K562 (cell line): ENCODE measurements around the gene PFKP. TPM values are rescaled to one million over a fixed set of nuclear protein-coding genes. Genes with fewer than 3 reads are reported as not detected.

Source experiments
- ATAC-seq: fragments of 200-7000 bp; cut with Tn5 transposase; 3 replicates; pipeline ENCODE4 v1.9.1; 2020; ENCODE audit warnings: moderate library complexity
- BruUV-seq: library from RNA; stranded (reverse); fragments of 400-500 nt; replicated peaks from 2 replicates; lab custom pipeline; 2021; lab: Mats Ljungman, UMichigan
- CTCF ChIA-PET: fragments of 300-600 bp; formaldehyde crosslinking; extraction: SDS; loops from one replicate; lab custom pipeline; 2021; ENCODE audit warnings: low intra/inter-chr PET ratio; lab: Yijun Ruan, JAX
- POLR2A ChIA-PET: fragments of 300-600, 350-650 bp; sonication (Branson Sonifier 250); formaldehyde crosslinking; extraction: SDS; loops from one replicate; lab custom pipeline; 2021; ENCODE audit warnings: antibody characterized with exemption, inconsistent platforms; lab: Yijun Ruan, JAX
- DNase-seq, 4 experiments: peaks; one replicate each; pipeline versions ENCODE4 v3.0.0 to v3.0.0-alpha.2; 2011 to 2018; ENCODE audit warnings: low spot score in 3 of 4, mixed read lengths in 3 of 4; ENCODE audit errors: extremely low read depth in 1 of 4
- FAIRE-seq: peaks from 2 replicates; lab custom pipeline; 2011; peaks lifted over from hg19 to GRCh38; lab: Jason Lieb, UNC
- H2AFZ ChIP-seq: 2 replicates; pipeline ENCODE4 v1.6.0; 2011; ENCODE audit warnings: low read depth, low read length, control low read depth, inconsistent platforms
- H3K27ac ChIP-seq: fragments of 200-600 bp; 3 replicates; pipeline ENCODE4 v1.8.0; 2011; ENCODE audit warnings: low read depth, mild to moderate bottlenecking, control low read depth, inconsistent platforms, low read length, moderate library complexity, mixed read lengths; ENCODE audit errors: extremely low read depth
- H3K27me3 ChIP-seq, 2 experiments: fragments of 300-600 bp in 1 of 2; 2 replicates in 1 of 2; 3 replicates in 1 of 2; pipeline versions ENCODE4 v1.6.0 to v1.8.0; 2011; ENCODE audit warnings: inconsistent platforms in 2 of 2, low read length in 2 of 2, mild to moderate bottlenecking in 1 of 2, mixed read lengths in 1 of 2, moderate library complexity in 1 of 2; ENCODE audit not compliant: control insufficient read depth in 2 of 2, insufficient read depth in 2 of 2
- H3K36me3 ChIP-seq: fragments of 300-600 bp; 3 replicates; pipeline ENCODE4 v1.8.0; 2011; ENCODE audit warnings: mild to moderate bottlenecking, low read length, inconsistent platforms; ENCODE audit not compliant: control insufficient read depth, insufficient read depth
- H3K4me1 ChIP-seq, 2 experiments: fragments of 200-600 bp in 1 of 2; replicated peaks in 1 of 2; 2 replicates in 1 of 2; 3 replicates in 1 of 2; pipeline versions ENCODE4 v1.5.1 to v1.8.0; 2011; ENCODE audit warnings: inconsistent platforms in 2 of 2, low read length in 2 of 2, mild to moderate bottlenecking in 1 of 2, mixed read lengths in 1 of 2, moderate library complexity in 1 of 2; ENCODE audit not compliant: control insufficient read depth in 2 of 2, insufficient read depth in 2 of 2
- H3K4me2 ChIP-seq: 2 replicates; pipeline ENCODE4 v1.6.1; 2011; ENCODE audit warnings: low read length, control low read depth, inconsistent platforms, mixed read lengths; ENCODE audit not compliant: insufficient read depth
- H3K4me3 ChIP-seq: fragments of 200-600 bp; sonication (generic), shearing (Covaris generic); 2 replicates; pipeline ENCODE4 v1.5.1; 2016; ENCODE audit warnings: control low read depth, inconsistent platforms
- H3K79me2 ChIP-seq: fragments of 200-600 bp; 3 replicates; pipeline ENCODE4 v1.8.0; 2011; ENCODE audit warnings: low read length, inconsistent platforms; ENCODE audit not compliant: control insufficient read depth, insufficient read depth
- H3K9ac ChIP-seq, 2 experiments: 2 replicates each; pipeline versions ENCODE4 v1.6.0 to v1.6.1; 2011; ENCODE audit warnings: low read depth in 2 of 2, low read length in 2 of 2, control low read depth in 1 of 2, inconsistent platforms in 1 of 2, mild to moderate bottlenecking in 1 of 2, mixed read lengths in 1 of 2; ENCODE audit not compliant: insufficient read depth in 1 of 2
- H3K9me1 ChIP-seq: one replicate; pipeline ENCODE4 v1.6.0; 2011; ENCODE audit warnings: inconsistent platforms, mild to moderate bottlenecking, low read length, moderate library complexity; ENCODE audit not compliant: control insufficient read depth, insufficient read depth
- H3K9me3 ChIP-seq: replicated peaks from 2 replicates; pipeline ENCODE4 v1.5.1; 2011; ENCODE audit warnings: low read depth, low read length, inconsistent platforms; ENCODE audit not compliant: control insufficient read depth, insufficient read depth
- H4K20me1 ChIP-seq: replicated peaks from 2 replicates; pipeline ENCODE4 v1.6.1; 2011; ENCODE audit warnings: low read length, inconsistent platforms, mixed read lengths; ENCODE audit not compliant: control insufficient read depth, insufficient read depth
- ATF2 ChIP-seq: sonication (generic); formaldehyde crosslinking; IDR thresholded peaks from 2 replicates; pipeline ENCODE4 v1.8.1; 2022; ENCODE audit warnings: missing genetic modification reagents
- ETS2 ChIP-seq: IDR thresholded peaks from 2 replicates; pipeline ENCODE4 v1.6.1; 2016; ENCODE audit warnings: borderline replicate concordance, missing genetic modification characterization, mild to moderate bottlenecking, moderate library complexity, missing compliant biosample characterization; ENCODE audit not compliant: poor library complexity, severe bottlenecking
- POLR2G ChIP-seq: fragments of 200-400 bp; formaldehyde crosslinking; IDR thresholded peaks from 2 replicates; pipeline ENCODE4 v1.6.1; 2017; ENCODE audit warnings: low read depth, mild to moderate bottlenecking, antibody characterized with exemption, low read length, moderate library complexity
- WGBS: fragments of 100-300 bp; shearing (Covaris generic); methylation state at CpG from one replicate; pipeline ENCODE4 v1.1.6; 2016; ENCODE audit warnings: low coverage, mixed read lengths; ENCODE audit not compliant: insufficient coverage; ENCODE audit errors: missing lambda C conversion rate; 5-methylcytosine and 5-hydroxymethylcytosine counted together
- in situ Hi-C: fragments of 300-500 bp; cut with MboI; formaldehyde crosslinking; loops from 4 replicates; pipeline ENCODE4 v1.15.0; 2018; ENCODE audit warnings: inconsistent platforms, mixed read lengths
- intact Hi-C: fragments of 100-400 bp; cut with micrococcal nuclease; formaldehyde crosslinking; loops from 2 replicates; pipeline ENCODE4 v1.14.2; 2022
- polyA plus RNA-seq, 8 experiments: library from polyadenylated mRNA; depleted of rRNA in 4 of 8; stranded (reverse) in 5 of 8; unstranded in 3 of 8; fragments of >200 nt; fragmentation: Nextera tagmentation in 2 of 8; fragmentation: Illumina TruSeq in 1 of 8; extraction: Ambion mirVana in 2 of 8; extraction: Trizol in 1 of 8; gene quantifications; 2 replicates each; pipeline versions ENCODE4 v1.2.1 to v1.2.3, GENCODE V29; 2011 to 2014; ENCODE audit warnings: inconsistent platforms in 1 of 8, missing spikeins in 1 of 8
- total RNA-seq, 7 experiments: library from RNA; depleted of rRNA in 6 of 7; stranded (reverse); fragments of >200 nt in 6 of 7; fragmentation: Illumina TruSeq in 2 of 7; extraction: Trizol in 2 of 7; gene quantifications; 2 replicates each; pipeline versions ENCODE4 v1.2.1 to v1.2.3, GENCODE V29; 2011 to 2021; ENCODE audit warnings: low replicate concordance in 1 of 7

The PFKP gene
- total and polyA plus RNA-seq, 9 of the 15 experiments (the other 6 are each of a cell fraction or from before 2014, with no cell fraction given): 23.5 to 116 (median 62.1) TPM

GRCh38 chr10:3140280-3140679 lies 72.9 kb downstream of the PFKP start (continued):
- no peak for TF ChIP-seq ATF2

GRCh38 chr10:3141351-3142005 lies 74.1 kb downstream of the PFKP start:
- Histone ChIP-seq H3K27ac (no peak overlapping the region), H3K36me3 (peaks cover 97% of the 10 kb centered on the region), H3K9me3 (no peaks in the 10 kb centered on the region), H4K20me1 (no peaks in the 10 kb centered on the region), H3K4me1 (peaks cover 0 to 4% of the 10 kb centered on the region in 2 experiments; a peak in 1 of 5 replicates), H3K4me3 (no peak overlapping the region), H3K4me2 (no peak overlapping the region), H3K27me3 (no peaks in the 10 kb centered on the region), H3K9ac (no peak overlapping the region), H3K9me1 (no peaks in the 10 kb centered on the region), H3K79me2 (no peaks in the 10 kb centered on the region), H2AFZ (no peak overlapping the region)
- 89% methylated on average over 21 of the region's 21 CpGs for WGBS
- ChIA-PET CTCF (no interaction called here), POLR2A (no interaction called here)
- ATAC-seq (no peak), FAIRE-seq (no peak), DNase-seq (no peak)
- TF ChIP-seq ETS2 (tag): no peak
- peak; percentile 49 for TF ChIP-seq POLR2G
- in situ Hi-C loops: no loop called here
- intact Hi-C loops: no loop called here
- BruUV-seq: no TSS peak
